Hepatocyte (in vitro differentiated cells): ENCODE data around the gene CLDN8.

Experiments
- EZH2 ChIP-seq: fragments of 200-600 bp; sonication (generic); IDR thresholded peaks from 2 replicates; pipeline ENCODE4 v1.6.1; 2016; ENCODE audit warnings: antibody characterized with exemption, mild to moderate bottlenecking, borderline replicate concordance
- EZH2phosphoT487 ChIP-seq: fragments of 200-600 bp; sonication (generic); IDR thresholded peaks from one replicate; pipeline ENCODE4 v1.6.1; 2018; ENCODE audit warnings: antibody characterized with exemption, mild to moderate bottlenecking, low read depth, moderate library complexity; ENCODE audit not compliant: unreplicated experiment, severe bottlenecking
- TF ChIP-seq, protein P1 (sequence below): fragments of 200-600 bp; sonication (generic); IDR thresholded peaks from 2 replicates; pipeline ENCODE4 v1.5.1; 2016; ENCODE audit warnings: antibody characterized with exemption, mild to moderate bottlenecking; ENCODE audit not compliant: poor library complexity

DNA sequence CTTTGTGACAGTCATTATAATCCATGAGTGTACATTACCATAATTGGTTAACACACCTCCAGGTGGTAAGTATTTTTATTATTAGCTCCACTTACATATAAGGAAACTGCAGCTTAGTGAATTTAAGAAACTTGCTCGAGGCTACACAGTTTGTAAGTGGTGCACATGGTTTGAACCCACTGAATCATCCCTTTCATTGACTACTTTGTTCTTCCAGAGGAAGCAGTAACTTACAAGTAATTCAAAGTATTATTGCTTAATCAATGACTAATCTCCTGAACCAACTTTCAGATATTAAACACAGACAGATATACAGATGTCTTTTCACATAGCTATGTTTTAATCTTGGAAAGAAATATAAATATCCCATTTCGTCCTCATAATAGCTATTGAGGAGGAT is 18.7 kb upstream of the CLDN8 start:
- TF ChIP-seq, protein P1, sequence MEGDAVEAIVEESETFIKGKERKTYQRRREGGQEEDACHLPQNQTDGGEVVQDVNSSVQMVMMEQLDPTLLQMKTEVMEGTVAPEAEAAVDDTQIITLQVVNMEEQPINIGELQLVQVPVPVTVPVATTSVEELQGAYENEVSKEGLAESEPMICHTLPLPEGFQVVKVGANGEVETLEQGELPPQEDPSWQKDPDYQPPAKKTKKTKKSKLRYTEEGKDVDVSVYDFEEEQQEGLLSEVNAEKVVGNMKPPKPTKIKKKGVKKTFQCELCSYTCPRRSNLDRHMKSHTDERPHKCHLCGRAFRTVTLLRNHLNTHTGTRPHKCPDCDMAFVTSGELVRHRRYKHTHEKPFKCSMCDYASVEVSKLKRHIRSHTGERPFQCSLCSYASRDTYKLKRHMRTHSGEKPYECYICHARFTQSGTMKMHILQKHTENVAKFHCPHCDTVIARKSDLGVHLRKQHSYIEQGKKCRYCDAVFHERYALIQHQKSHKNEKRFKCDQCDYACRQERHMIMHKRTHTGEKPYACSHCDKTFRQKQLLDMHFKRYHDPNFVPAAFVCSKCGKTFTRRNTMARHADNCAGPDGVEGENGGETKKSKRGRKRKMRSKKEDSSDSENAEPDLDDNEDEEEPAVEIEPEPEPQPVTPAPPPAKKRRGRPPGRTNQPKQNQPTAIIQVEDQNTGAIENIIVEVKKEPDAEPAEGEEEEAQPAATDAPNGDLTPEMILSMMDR: no peak
- TF ChIP-seq EZH2: no peak
- TF ChIP-seq EZH2phosphoT487: no peak
